ENCODE results near the gene SPEG. TPM values are rescaled to one million over a fixed set of nuclear protein-coding genes. Genes with fewer than 3 reads are reported as not detected.

SPEG gene
- total RNA-seq, 1 experiment from 2014 or later = 55.3 TPM

DNA sequence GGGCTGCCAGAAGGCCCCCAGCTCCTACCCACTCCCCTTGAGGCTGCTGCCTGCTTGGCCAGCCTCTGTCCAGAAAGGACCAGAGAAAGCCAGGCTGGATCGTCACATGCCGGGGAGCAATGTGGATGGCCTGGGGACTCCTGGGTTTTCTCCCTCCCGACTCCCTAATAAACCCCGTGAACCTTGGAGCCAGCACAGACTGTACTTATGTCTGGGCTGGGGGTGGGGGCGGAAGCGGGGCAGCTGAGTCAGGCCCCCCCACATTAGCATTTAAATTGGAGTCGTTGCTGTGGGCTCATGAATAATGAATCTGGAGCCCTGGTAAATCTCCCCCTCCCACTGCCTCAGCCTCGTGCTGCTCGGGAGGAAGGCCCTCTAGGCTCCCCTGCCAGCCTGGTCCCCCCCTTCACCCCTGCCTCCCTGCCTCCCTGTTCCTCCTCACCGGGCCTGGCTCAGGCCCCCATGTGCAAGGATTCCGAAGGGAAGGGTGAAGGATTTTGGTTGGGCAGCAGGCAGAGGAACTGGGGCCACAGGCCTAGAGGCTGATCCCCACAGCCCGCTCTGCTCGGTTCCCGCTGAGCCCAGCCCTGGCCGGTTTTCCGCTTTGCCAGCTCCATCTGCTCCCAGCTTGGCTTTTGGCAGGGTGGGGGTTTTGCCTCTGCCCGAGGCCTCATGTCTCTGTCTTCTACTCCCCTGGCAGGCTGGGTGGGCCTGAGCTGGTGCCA, 72.3 kb downstream of the SPEG start (continued):
- TF ChIP-seq, protein P1, sequence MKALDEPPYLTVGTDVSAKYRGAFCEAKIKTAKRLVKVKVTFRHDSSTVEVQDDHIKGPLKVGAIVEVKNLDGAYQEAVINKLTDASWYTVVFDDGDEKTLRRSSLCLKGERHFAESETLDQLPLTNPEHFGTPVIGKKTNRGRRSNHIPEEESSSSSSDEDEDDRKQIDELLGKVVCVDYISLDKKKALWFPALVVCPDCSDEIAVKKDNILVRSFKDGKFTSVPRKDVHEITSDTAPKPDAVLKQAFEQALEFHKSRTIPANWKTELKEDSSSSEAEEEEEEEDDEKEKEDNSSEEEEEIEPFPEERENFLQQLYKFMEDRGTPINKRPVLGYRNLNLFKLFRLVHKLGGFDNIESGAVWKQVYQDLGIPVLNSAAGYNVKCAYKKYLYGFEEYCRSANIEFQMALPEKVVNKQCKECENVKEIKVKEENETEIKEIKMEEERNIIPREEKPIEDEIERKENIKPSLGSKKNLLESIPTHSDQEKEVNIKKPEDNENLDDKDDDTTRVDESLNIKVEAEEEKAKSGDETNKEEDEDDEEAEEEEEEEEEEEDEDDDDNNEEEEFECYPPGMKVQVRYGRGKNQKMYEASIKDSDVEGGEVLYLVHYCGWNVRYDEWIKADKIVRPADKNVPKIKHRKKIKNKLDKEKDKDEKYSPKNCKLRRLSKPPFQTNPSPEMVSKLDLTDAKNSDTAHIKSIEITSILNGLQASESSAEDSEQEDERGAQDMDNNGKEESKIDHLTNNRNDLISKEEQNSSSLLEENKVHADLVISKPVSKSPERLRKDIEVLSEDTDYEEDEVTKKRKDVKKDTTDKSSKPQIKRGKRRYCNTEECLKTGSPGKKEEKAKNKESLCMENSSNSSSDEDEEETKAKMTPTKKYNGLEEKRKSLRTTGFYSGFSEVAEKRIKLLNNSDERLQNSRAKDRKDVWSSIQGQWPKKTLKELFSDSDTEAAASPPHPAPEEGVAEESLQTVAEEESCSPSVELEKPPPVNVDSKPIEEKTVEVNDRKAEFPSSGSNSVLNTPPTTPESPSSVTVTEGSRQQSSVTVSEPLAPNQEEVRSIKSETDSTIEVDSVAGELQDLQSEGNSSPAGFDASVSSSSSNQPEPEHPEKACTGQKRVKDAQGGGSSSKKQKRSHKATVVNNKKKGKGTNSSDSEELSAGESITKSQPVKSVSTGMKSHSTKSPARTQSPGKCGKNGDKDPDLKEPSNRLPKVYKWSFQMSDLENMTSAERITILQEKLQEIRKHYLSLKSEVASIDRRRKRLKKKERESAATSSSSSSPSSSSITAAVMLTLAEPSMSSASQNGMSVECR (CRISPR knock-in tag; IDR thresholded peaks at IDR 0.05; ENCODE audit: borderline replicate concordance) = no peak
- TF ChIP-seq ZNF423 (CRISPR knock-in tag; IDR thresholded peaks at IDR 0.05) = no peak
- TF ChIP-seq ZNF138 (CRISPR knock-in tag; conservative IDR thresholded peaks at IDR 0.05) = no peak
- TF ChIP-seq ZNF263 (CRISPR knock-in tag; IDR thresholded peaks at IDR 0.05; ENCODE audit: low read depth) = no peak
- TF ChIP-seq, protein P2, sequence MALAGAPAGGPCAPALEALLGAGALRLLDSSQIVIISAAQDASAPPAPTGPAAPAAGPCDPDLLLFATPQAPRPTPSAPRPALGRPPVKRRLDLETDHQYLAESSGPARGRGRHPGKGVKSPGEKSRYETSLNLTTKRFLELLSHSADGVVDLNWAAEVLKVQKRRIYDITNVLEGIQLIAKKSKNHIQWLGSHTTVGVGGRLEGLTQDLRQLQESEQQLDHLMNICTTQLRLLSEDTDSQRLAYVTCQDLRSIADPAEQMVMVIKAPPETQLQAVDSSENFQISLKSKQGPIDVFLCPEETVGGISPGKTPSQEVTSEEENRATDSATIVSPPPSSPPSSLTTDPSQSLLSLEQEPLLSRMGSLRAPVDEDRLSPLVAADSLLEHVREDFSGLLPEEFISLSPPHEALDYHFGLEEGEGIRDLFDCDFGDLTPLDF (CRISPR knock-in tag; IDR thresholded peaks at IDR 0.05) = no peak

DNA sequence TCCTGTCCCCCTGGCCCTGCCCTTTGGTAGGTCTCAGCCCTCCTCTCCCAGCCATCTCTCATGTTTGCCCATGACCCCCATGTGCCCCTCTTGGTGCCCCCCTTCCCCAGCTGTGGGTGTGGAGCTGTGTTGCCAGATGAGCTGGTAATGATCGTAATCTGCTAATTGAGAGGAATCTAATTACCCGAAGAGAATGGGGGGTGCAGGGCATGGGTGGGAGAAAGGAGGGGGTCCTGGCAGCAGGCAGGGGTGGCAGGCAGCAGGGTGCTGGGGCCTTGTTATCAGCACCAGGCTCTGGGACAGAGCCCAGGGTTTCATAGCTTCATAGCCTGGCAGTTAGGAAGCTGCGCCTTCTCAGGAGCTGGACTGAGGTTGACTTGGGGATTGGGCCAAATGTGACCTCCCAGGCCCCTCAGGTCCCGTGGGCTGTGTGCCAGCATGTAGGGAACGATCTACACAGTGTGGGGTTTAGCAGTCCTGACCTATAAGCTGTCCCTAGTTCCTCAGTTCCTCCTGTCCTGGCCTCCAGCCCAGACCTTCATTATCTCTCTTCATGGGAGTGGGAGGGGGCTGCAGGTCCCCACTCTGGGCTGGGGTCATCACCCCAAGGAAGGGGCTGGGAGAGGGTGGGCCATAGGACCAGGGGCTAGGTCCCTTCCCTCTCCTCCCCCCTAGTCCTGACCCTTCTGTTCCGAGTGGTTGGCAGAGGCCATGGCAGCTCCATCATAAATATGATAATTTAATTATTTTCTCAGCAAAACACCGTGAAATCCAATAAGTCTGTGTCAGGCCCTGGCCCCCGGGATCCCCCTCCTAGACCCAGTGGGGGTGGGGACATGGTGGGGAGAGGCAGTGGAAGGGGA, 73.2 kb downstream of the SPEG start:
- POLR2A ChIA-PET = interaction anchor here (1.0 to 2.5 kb wide), 5 partner anchors 10 to 230 kb away, joined by 3 to 19 read pairs (median 4); partner anchors contain the start of genes CHPF, GMPPA and TMEM198
- Mint-ChIP-seq H3K27ac (peak overlapping the region; percentile 89), H3K4me3 (peak overlapping the region; percentile 22; the same call in 1 of the 2 replicates), H3K36me3 (peaks cover 14% of the 10 kb centered on the region), H3K4me1 (peaks cover 60% of the 10 kb centered on the region), H3K9me3 (no peaks in the 10 kb centered on the region), H3K27me3 (ENCODE audit: low read depth) (peaks cover 22% of the 10 kb centered on the region)
- no peak for ATAC-seq
- DNase-seq (ENCODE audit: low spot score) = no peak
- TF ChIP-seq NR2C2 (CRISPR knock-in tag; IDR thresholded peaks at IDR 0.05) = no peak
- TF ChIP-seq, protein P1 (CRISPR knock-in tag; IDR thresholded peaks at IDR 0.05; ENCODE audit: borderline replicate concordance) = 0 out of 2 replicates have a peak, but pooled peaks have one; percentile 26
- TF ChIP-seq, protein P3, sequence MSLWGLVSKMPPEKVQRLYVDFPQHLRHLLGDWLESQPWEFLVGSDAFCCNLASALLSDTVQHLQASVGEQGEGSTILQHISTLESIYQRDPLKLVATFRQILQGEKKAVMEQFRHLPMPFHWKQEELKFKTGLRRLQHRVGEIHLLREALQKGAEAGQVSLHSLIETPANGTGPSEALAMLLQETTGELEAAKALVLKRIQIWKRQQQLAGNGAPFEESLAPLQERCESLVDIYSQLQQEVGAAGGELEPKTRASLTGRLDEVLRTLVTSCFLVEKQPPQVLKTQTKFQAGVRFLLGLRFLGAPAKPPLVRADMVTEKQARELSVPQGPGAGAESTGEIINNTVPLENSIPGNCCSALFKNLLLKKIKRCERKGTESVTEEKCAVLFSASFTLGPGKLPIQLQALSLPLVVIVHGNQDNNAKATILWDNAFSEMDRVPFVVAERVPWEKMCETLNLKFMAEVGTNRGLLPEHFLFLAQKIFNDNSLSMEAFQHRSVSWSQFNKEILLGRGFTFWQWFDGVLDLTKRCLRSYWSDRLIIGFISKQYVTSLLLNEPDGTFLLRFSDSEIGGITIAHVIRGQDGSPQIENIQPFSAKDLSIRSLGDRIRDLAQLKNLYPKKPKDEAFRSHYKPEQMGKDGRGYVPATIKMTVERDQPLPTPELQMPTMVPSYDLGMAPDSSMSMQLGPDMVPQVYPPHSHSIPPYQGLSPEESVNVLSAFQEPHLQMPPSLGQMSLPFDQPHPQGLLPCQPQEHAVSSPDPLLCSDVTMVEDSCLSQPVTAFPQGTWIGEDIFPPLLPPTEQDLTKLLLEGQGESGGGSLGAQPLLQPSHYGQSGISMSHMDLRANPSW (CRISPR knock-in tag; conservative IDR thresholded peaks at IDR 0.05; ENCODE audit: low read depth) = 0 out of 2 replicates have a peak, but pooled peaks have one; percentile 2
- CTCF ChIA-PET = interaction anchor here (0.6 to 41.3 kb wide), 12 partner anchors 12 to 230 kb away, joined by 3 to 2316 read pairs (median 10); partner anchors contain the start of genes DES, GMPPA and SPEG
